Lower leg skin (tissue), 3 donors: ENCODE data around the gene EYS.

ENCODE experiments used
- CTCF ChIP-seq, 3 donors: fragments of 450-650 bp; IDR thresholded peaks; one replicate each; pipeline ENCODE4 v1.5.1; 2016; ENCODE audit warnings: antibody characterized with exemption in 3 of 3, mild to moderate bottlenecking in 3 of 3, moderate library complexity in 2 of 3
- POLR2A ChIP-seq, 2 donors: fragments of 450-650 bp; IDR thresholded peaks; one replicate each; pipeline ENCODE4 v1.6.1; 2016 to 2017; ENCODE audit warnings: antibody characterized with exemption in 2 of 2, mild to moderate bottlenecking in 1 of 2, moderate library complexity in 1 of 2

- TF ChIP-seq CTCF (IDR thresholded peaks at IDR 0.05) = no peak
- no peak for TF ChIP-seq POLR2A (IDR thresholded peaks at IDR 0.05)
Observed at GRCh38 chr6:65452333-65452732, 254.7 kb downstream of the EYS start.
